ENCODE measurements around the gene RPRD1B.
A peak's percentile ranks its signal among the peaks of the same experiment; 100 is the strongest.

The RPRD1B gene

GRCh38 chr20:38131588-38132121 is 98.1 kb downstream of the RPRD1B start:
- peak in 1 of 10 donors; percentile 12 for DNase-seq
- intact Hi-C loops (cut with DNase I) = no loop called here

GRCh38 chr20:38132156-38132909 is 98.8 kb downstream of the RPRD1B start:
- peak in 1 of 10 donors; percentile 62 for DNase-seq
- intact Hi-C loops (cut with DNase I) = no loop called here

GRCh38 chr20:38132910-38133501 is 99.5 kb downstream of the RPRD1B start:
- intact Hi-C loops (cut with DNase I) = no loop called here

GRCh38 chr20:38133680-38134426 is 100.3 kb downstream of the RPRD1B start:
- intact Hi-C loops (cut with DNase I) = no loop called here
- peak in 1 of 10 donors; percentile 30 for DNase-seq

More at GRCh38 chr20:38132910-38133501, 99.5 kb downstream of the RPRD1B start:
- no peak for DNase-seq

GRCh38 chr20:38134427-38135270 is 101.1 kb downstream of the RPRD1B start:
- intact Hi-C loops (cut with DNase I) = no loop called here
- peak in 3 of 10 donors; percentile 19 to 57 (median 55) for DNase-seq

- intact Hi-C loops (cut with DNase I) = no loop called here
- no peak for DNase-seq
Observed at GRCh38 chr20:38135271-38135650, 101.7 kb downstream of the RPRD1B start.

GRCh38 chr20:38135651-38136420 is 102.3 kb downstream of the RPRD1B start:
- DNase-seq = peak in 3 of 10 donors; percentile 57 to 72 (median 66)

GRCh38 chr20:38136421-38137245 is 103.1 kb downstream of the RPRD1B start:
- intact Hi-C loops (cut with DNase I) = no loop called here
- peak in 3 of 10 donors; percentile 37 to 66 (median 44) for DNase-seq

More at GRCh38 chr20:38135651-38136420, 102.3 kb downstream of the RPRD1B start:
- intact Hi-C loops (cut with DNase I) = no loop called here

GRCh38 chr20:38137441-38138037 is 104.0 kb downstream of the RPRD1B start:
- DNase-seq = peak in 1 of 10 donors; percentile 39
- intact Hi-C loops (cut with DNase I) = no loop called here

GRCh38 chr20:38138086-38138778 is 104.7 kb downstream of the RPRD1B start:
- intact Hi-C loops (cut with DNase I) = no loop called here

GRCh38 chr20:38139156-38139912 is 105.8 kb downstream of the RPRD1B start:
- intact Hi-C loops (cut with DNase I) = no loop called here
- DNase-seq = peak in 2 of 10 donors; percentile 35 to 52

More at GRCh38 chr20:38138086-38138778, 104.7 kb downstream of the RPRD1B start:
- DNase-seq = peak in 3 of 10 donors; percentile 19 to 65 (median 62)

- peak in 3 of 10 donors; percentile 26 to 32 (median 29) for DNase-seq
- intact Hi-C loops (cut with DNase I) = no loop called here
Observed at GRCh38 chr20:38139977-38140753, 106.6 kb downstream of the RPRD1B start.

GRCh38 chr20:38141204-38141888 is 107.8 kb downstream of the RPRD1B start:
- peak in 5 of 10 donors; percentile 32 to 84 (median 79) for DNase-seq
- intact Hi-C loops (cut with DNase I) = no loop called here
